ENCODE results near the gene VN1R5.

- TF ChIP-seq, protein P1, sequence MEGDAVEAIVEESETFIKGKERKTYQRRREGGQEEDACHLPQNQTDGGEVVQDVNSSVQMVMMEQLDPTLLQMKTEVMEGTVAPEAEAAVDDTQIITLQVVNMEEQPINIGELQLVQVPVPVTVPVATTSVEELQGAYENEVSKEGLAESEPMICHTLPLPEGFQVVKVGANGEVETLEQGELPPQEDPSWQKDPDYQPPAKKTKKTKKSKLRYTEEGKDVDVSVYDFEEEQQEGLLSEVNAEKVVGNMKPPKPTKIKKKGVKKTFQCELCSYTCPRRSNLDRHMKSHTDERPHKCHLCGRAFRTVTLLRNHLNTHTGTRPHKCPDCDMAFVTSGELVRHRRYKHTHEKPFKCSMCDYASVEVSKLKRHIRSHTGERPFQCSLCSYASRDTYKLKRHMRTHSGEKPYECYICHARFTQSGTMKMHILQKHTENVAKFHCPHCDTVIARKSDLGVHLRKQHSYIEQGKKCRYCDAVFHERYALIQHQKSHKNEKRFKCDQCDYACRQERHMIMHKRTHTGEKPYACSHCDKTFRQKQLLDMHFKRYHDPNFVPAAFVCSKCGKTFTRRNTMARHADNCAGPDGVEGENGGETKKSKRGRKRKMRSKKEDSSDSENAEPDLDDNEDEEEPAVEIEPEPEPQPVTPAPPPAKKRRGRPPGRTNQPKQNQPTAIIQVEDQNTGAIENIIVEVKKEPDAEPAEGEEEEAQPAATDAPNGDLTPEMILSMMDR (IDR thresholded peaks at IDR 0.05), result no peak
- TF ChIP-seq POLR2AphosphoS5 (IDR thresholded peaks at IDR 0.05; ENCODE audit: insufficient read depth in 1 of 2, low read depth in 1 of 2), result no peak
Observed at GRCh38 chr1:247294282-247294681, 38.4 kb downstream of the VN1R5 start.
